Measurements from ENCODE around the gene LTBP1.

GRCh38 chr2:33024758-33025157 is 78.0 kb downstream of the LTBP1 start:
- TF ChIP-seq CTCF (conservative IDR thresholded peaks at IDR 0.05) (no peak), EZH2 (IDR thresholded peaks at IDR 0.05; ENCODE audit: low read depth) (no peak)
